ENCODE measurements around the gene CD9. TPM values are rescaled to one million over a fixed set of nuclear protein-coding genes. Genes with fewer than 3 reads are reported as not detected.
A peak's percentile ranks its signal among the peaks of the same experiment; 100 is the strongest.

Gene CD9
- total and polyA plus RNA-seq, 2 donors (not counting 1 experiment from before 2014, with no cell fraction given), result 520 to 856 TPM

DNA sequence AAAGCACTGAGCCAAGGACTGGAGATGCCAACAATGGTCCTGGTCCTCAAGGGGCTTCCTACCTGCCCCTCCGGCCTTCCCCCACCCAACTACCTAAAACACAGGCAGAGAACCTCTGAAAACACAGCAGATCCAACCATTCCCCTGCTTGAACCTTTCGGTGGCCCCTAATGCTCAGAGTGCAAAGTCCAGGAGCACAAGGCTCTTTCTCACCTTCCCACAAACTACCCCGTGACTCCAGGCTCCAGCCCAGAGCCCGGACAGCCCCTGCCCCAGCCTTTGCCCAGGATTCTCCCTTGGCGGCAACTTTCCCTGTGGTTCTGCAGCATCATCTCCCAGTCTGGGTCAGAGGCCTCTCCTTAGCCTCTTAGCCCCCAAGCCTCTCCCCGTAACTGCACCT, 1.6 kb upstream of the CD9 start:
- TF ChIP-seq EZH2 (IDR thresholded peaks at IDR 0.05; ENCODE audit: low read length, missing control alignments), result no peak
- TF ChIP-seq, protein P1, sequence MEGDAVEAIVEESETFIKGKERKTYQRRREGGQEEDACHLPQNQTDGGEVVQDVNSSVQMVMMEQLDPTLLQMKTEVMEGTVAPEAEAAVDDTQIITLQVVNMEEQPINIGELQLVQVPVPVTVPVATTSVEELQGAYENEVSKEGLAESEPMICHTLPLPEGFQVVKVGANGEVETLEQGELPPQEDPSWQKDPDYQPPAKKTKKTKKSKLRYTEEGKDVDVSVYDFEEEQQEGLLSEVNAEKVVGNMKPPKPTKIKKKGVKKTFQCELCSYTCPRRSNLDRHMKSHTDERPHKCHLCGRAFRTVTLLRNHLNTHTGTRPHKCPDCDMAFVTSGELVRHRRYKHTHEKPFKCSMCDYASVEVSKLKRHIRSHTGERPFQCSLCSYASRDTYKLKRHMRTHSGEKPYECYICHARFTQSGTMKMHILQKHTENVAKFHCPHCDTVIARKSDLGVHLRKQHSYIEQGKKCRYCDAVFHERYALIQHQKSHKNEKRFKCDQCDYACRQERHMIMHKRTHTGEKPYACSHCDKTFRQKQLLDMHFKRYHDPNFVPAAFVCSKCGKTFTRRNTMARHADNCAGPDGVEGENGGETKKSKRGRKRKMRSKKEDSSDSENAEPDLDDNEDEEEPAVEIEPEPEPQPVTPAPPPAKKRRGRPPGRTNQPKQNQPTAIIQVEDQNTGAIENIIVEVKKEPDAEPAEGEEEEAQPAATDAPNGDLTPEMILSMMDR (conservative IDR thresholded peaks at IDR 0.05 in 1 of 2, IDR thresholded peaks at IDR 0.05 in 1 of 2; ENCODE audit: low read depth in 1 of 2, low read length in 2 of 2), result no peak
- H3K79me2 ChIP-seq (ENCODE audit: control insufficient read depth, insufficient read depth, low read length), result peaks cover 30% of the 10 kb centered on the region

DNA sequence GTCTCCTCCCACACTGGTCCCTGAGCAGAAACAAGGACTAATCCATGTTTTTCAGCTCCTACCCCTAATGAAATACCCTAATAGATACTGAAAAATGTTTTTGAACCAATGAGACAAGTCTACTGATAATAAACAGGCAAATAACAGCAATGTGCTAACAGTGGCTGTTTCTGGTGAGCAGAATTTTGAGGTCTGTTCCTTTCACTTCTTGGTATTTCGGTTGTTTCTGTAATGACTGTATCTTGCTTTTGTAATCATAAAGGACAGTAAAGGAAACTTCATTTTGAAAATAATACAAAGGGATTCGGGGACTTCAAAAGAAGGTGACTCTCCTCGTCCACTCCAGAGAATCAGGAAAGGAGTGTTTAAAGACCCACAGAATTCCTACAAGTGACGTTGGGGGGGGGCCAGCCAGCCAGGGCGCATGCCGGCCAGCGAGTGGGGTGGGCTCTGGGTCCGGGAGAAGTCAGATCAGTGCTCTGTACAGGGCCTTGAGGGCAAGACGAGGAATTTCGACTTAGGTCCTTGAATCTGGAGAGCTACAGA, 1.1 kb upstream of the CD9 start:
- H3K27me3 ChIP-seq (ENCODE audit: control insufficient read depth, insufficient read depth, low read length), result no peaks in the 10 kb centered on the region
- H3K9ac ChIP-seq (ENCODE audit: insufficient read depth, low read length), result peak overlapping the region; percentile 58
- H4K20me1 ChIP-seq (ENCODE audit: control insufficient read depth, extremely low read depth, insufficient read depth, low read length), result no peaks in the 10 kb centered on the region
- peak overlapping the region in 3 of 4 experiments; percentile 41 to 65 (median 43) for H3K4me3 ChIP-seq (replicated peaks in 1 of 4; ENCODE audit: control extremely low read depth in 1 of 4, insufficient read depth in 1 of 4, low read depth in 3 of 4, low read length in 4 of 4)
- DNase-seq (ENCODE audit: low read depth in 2 of 2), result no peak
- H3K27ac ChIP-seq (ENCODE audit: insufficient read depth, low read length), result no peak overlapping the region
- no peaks in the 10 kb centered on the region for H3K9me3 ChIP-seq (ENCODE audit: control insufficient read depth, insufficient read depth, low read depth, low read length)
- H2AFZ ChIP-seq (ENCODE audit: low read length), result no peak overlapping the region
- H3K4me2 ChIP-seq (ENCODE audit: extremely low read depth, insufficient read depth, low read length), result peak overlapping the region; percentile 89
- H3K4me1 ChIP-seq (ENCODE audit: control insufficient read depth, extremely low read depth, insufficient read depth, low read length), result peaks cover 4% of the 10 kb centered on the region
- no peaks in the 10 kb centered on the region for H3K36me3 ChIP-seq (ENCODE audit: control insufficient read depth, insufficient read depth, low read length)
- TF ChIP-seq EZH2 (IDR thresholded peaks at IDR 0.05; ENCODE audit: low read length, missing control alignments), result no peak
- TF ChIP-seq, protein P1 (conservative IDR thresholded peaks at IDR 0.05 in 1 of 2, IDR thresholded peaks at IDR 0.05 in 1 of 2; ENCODE audit: low read depth in 1 of 2, low read length in 2 of 2), result no peak
- peaks cover 35% of the 10 kb centered on the region for H3K79me2 ChIP-seq (ENCODE audit: control insufficient read depth, insufficient read depth, low read length)

More for the DNA sequence above, 1.6 kb upstream of the CD9 start:
- Histone ChIP-seq H3K9me3 (ENCODE audit: control insufficient read depth, insufficient read depth, low read depth, low read length) (no peaks in the 10 kb centered on the region), H2AFZ (ENCODE audit: low read length) (no peak overlapping the region), H3K27me3 (ENCODE audit: control insufficient read depth, insufficient read depth, low read length) (no peaks in the 10 kb centered on the region), H3K4me1 (ENCODE audit: control insufficient read depth, extremely low read depth, insufficient read depth, low read length) (peaks cover 4% of the 10 kb centered on the region), H3K27ac (ENCODE audit: insufficient read depth, low read length) (no peak overlapping the region), H3K4me3 (replicated peaks in 1 of 4; ENCODE audit: control extremely low read depth in 1 of 4, insufficient read depth in 1 of 4, low read depth in 3 of 4, low read length in 4 of 4) (no peak overlapping the region), H3K4me2 (ENCODE audit: extremely low read depth, insufficient read depth, low read length) (no peak overlapping the region), H4K20me1 (ENCODE audit: control insufficient read depth, extremely low read depth, insufficient read depth, low read length) (no peaks in the 10 kb centered on the region), H3K36me3 (ENCODE audit: control insufficient read depth, insufficient read depth, low read length) (no peaks in the 10 kb centered on the region), H3K9ac (ENCODE audit: insufficient read depth, low read length) (no peak overlapping the region)
- no peak for DNase-seq (ENCODE audit: low read depth in 2 of 2)

DNA sequence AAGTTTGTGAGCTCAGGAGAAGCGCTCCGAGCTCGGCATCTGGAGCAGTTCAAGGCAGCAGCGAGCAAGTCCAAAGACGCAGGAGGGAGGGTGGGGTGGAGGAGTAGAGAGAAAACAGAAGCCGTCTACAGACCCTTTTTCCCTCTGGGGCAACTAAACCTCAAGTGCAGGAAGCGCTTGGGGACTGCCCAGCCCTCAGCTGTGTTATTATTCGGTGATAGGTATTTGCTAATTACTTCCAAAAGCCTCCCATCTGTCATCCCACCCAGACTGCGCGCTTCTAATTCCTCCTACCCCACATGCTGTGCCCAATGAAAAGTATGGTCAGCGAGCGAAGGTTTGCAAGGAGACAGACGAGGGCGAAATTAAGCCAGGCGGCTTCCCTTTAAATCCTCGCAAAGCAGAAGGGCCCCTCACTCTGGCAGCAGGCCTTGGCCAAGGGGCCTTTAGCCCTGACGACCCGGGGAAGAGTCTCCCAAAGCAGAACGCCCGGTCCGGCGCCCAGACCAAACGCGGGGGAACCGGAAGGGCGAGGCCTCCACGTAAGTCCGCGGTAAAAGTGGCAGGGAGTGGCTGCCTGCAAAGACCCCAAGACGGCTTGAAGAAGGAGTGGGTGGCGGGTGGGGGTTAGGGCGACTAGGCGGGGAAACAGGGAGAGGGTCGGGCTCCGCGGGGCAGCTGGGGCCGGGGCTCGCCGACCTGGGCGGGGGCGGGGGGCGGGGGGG, 507 bp upstream of the CD9 start:
- no peaks in the 10 kb centered on the region for H4K20me1 ChIP-seq (ENCODE audit: control insufficient read depth, extremely low read depth, insufficient read depth, low read length)
- H3K9ac ChIP-seq (ENCODE audit: insufficient read depth, low read length), result peak overlapping the region; percentile 58
- H3K27me3 ChIP-seq (ENCODE audit: control insufficient read depth, insufficient read depth, low read length), result no peaks in the 10 kb centered on the region
- H3K4me1 ChIP-seq (ENCODE audit: control insufficient read depth, extremely low read depth, insufficient read depth, low read length), result peaks cover 5% of the 10 kb centered on the region
- peak overlapping the region; percentile 89 for H3K4me2 ChIP-seq (ENCODE audit: extremely low read depth, insufficient read depth, low read length)
- DNase-seq (ENCODE audit: low read depth in 2 of 2), result peak in 1 of 2 donors; percentile 50
- peak overlapping the region; percentile 78 for H3K27ac ChIP-seq (ENCODE audit: insufficient read depth, low read length)
- no peaks in the 10 kb centered on the region for H3K9me3 ChIP-seq (ENCODE audit: control insufficient read depth, insufficient read depth, low read depth, low read length)
- H3K79me2 ChIP-seq (ENCODE audit: control insufficient read depth, insufficient read depth, low read length), result peaks cover 40% of the 10 kb centered on the region
- peak overlapping the region; percentile 24 for H2AFZ ChIP-seq (ENCODE audit: low read length)
- H3K36me3 ChIP-seq (ENCODE audit: control insufficient read depth, insufficient read depth, low read length), result no peaks in the 10 kb centered on the region
- H3K4me3 ChIP-seq (replicated peaks in 1 of 4; ENCODE audit: control extremely low read depth in 1 of 4, insufficient read depth in 1 of 4, low read depth in 3 of 4, low read length in 4 of 4), result peak overlapping the region; percentile 41 to 65 (median 43)
- TF ChIP-seq, protein P1 (conservative IDR thresholded peaks at IDR 0.05 in 1 of 2, IDR thresholded peaks at IDR 0.05 in 1 of 2; ENCODE audit: low read depth in 1 of 2, low read length in 2 of 2), result no peak
- no peak for TF ChIP-seq EZH2 (IDR thresholded peaks at IDR 0.05; ENCODE audit: low read length, missing control alignments)

Data from fibroblast of lung (primary cell).